ENCODE data around the gene ATP8B3.
"Not testable (repeated sequence)": the region's sequence is repeated elsewhere in the genome, so short reads cannot be mapped to it uniquely, and the experiment has no call there.

The ATP8B3 gene

GRCh38 chr19:1814391-1814790 is 2.3 kb upstream of the ATP8B3 start:
- no peak for DNase-seq

- DNase-seq: no peak
These were observed 1.4 kb upstream of the ATP8B3 start for GRCh38 chr19:1813192-1814182.

- peak; percentile 98 for DNase-seq
These were observed 533 bp upstream of the ATP8B3 start for GRCh38 chr19:1812426-1813191.

DNA sequence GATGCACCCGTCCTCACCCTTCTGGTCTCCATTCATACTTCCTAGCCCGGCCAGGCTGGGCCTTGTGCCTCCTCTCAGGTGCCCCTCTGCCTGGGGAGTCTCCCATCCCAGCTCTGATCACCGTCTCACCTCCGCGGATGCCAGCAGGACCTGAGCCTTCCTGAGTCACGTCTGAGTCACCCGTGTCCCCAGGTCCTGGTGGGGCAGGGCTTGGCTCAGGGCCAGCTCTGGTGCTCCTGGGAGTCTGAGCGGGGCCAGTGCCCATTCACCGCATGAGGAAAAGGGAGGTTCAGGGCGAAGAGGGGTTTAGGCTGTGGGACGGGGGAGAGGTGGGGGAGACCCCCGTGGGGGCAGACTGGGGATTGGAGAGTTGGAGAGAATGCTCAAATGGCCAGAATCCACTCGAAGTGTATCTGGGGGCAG is 593 bp downstream of the ATP8B3 start:
- peak; percentile 4 for DNase-seq

- DNase-seq: no peak
These were observed 1.5 kb downstream of the ATP8B3 start for GRCh38 chr19:1810439-1811160.

DNA sequence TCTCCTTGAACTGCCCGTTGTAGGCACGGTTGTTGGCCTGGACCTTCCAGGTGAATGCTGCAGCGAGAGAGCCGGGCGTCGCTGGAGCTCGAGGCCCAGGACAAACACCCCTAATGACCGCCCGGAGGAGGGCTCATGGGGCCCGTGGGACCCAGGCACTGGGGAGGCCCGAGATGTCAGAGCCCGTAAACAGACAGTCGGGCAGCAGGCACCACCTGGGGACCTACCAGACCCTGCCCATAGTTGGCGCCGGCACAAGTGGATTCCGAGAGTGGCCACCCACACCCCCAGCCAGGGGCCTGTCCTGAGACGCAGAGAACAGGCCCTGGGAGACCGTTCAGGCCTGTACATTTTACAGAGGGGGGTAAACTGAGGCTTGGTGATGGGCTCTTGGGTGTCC is 2.4 kb downstream of the ATP8B3 start:
- DNase-seq: no peak

DNA sequence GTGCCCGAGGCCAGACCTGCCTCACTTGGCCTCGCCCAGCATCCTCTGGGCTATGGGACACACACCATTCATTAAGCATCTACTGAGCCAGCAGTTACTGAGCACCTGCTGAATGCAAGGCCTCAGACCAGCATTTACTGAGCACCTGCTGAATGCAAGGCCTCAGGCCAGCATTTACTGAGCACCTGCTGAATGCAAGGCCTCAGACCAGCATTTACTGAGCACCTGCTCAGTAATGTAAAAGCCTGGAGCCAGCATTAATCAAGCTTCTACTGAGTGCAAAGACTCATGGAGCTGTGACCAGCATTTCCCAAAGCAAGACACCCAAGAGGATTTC is 3.7 kb downstream of the ATP8B3 start:
- DNase-seq: no peak

DNA sequence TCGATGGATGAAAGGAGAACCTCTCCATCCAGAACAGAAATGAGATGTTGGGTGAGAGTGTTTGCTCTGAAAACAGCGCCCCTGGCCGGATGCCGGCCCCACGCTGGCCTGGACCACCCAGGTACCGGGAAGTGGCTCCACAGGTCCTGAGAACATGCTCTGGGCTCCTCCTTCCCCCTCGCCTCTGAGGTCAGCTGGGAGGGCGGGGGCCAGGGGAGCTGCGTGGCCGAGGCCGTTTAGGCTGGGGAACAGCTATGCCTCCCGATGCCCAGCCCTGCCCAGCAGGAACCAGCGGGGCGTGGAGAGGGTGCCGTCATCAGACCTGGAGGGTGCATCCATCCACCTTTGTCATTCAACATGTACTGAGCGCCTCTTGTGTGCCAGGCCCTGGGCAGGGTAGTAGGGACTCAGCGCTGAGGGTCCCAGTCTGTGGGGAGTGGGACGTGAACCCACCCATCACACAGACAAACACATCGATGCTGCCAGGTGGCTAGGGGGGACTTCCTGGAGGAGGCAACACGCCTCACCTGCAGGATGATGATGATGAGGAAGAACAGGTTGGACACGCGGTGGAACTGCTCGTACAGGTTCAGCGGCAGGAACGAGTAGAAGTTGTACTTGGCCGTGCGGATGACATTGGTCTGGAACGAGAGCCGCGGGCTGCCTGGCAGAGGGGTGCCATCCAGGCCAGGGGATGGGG is 4.2 kb downstream of the ATP8B3 start:
- no peak for DNase-seq

- DNase-seq: no peak
These were observed 4.9 kb downstream of the ATP8B3 start for GRCh38 chr19:1807030-1807694.

DNA sequence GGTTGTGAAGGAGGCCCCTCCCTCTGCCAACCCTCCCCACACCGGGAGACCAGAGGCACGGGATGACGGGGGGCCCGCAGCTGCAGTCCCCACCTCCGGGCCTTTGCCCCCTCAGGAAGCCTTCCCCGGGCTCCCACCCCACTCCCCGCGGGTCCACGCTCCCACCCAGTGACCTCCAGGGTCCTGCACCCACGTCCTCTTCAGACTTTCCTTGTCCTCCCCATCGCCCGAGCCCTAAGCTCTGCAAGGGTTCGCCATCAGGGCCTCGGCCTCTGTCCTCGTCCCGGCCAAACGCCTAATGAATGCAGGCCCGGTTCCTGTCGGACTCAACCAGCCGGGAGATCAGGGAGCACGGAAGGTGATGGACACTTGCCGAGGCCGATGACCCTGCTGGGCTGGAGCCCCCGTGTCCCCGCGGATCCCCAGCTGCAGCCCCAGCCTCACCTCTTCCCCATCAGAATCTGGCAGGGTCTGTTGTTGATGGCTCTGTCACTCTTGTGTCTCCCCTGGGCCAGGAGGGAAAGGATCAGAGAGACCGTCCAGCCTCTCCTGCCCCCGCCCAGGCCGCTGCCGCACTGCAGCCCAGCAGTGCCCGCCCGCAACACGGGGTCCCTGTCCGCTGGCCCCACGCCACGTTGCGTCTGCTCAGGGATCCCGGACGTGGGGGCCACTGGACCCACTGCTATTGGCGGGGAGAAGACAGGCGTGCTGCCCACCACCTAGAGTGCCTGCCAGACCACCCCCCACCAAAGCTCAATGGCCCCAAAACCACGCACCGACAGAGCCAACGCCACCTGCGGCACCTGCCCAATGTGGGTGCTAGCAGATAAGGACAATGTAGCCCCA is 5.7 kb downstream of the ATP8B3 start:
- no peak for DNase-seq

GRCh38 chr19:1805401-1806183 is 6.5 kb downstream of the ATP8B3 start:
- DNase-seq: no peak

DNA sequence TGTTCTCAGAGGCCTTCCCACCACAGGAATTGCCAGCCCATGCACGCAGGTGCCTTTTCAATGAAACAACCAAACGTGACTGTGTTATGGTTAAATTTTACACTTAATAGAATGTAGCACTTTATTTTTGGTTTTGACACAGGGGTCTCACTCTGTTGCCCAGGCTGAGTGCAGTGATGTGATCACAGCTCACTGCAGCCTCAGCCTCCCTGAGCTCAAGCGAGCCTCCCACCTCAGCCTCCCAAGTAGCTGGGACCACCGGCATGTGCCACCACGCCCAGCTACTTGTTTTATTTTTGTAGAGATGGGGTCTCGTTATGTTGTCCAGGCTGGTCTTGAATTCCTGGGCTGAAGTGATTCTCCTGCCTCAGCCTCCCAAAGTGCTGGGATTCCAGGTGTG is 7.2 kb downstream of the ATP8B3 start:
- DNase-seq: no peak

GRCh38 chr19:1799695-1800342 is 12.3 kb downstream of the ATP8B3 start:
- DNase-seq: no peak

DNA sequence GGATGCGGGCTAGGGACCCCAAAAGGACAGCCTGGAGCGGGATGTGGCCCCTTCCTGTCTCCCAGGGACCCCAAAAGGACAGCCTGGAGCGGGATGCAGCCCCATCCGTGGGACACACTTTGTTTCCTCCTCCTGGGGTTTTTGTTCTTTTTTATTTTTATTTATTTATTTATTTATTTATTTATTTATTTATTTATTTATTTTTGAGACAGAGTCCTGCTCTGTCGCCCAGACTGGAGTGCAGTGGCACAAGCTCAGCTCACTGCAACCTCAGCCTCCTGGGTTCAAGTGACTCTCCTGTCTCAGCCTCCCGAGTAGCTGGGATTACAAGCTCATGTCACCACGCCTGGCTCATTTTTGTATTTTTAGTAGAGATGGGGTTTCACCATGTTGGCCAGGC is 14.8 kb downstream of the ATP8B3 start:
- not testable (repeated sequence) for DNase-seq

DNA sequence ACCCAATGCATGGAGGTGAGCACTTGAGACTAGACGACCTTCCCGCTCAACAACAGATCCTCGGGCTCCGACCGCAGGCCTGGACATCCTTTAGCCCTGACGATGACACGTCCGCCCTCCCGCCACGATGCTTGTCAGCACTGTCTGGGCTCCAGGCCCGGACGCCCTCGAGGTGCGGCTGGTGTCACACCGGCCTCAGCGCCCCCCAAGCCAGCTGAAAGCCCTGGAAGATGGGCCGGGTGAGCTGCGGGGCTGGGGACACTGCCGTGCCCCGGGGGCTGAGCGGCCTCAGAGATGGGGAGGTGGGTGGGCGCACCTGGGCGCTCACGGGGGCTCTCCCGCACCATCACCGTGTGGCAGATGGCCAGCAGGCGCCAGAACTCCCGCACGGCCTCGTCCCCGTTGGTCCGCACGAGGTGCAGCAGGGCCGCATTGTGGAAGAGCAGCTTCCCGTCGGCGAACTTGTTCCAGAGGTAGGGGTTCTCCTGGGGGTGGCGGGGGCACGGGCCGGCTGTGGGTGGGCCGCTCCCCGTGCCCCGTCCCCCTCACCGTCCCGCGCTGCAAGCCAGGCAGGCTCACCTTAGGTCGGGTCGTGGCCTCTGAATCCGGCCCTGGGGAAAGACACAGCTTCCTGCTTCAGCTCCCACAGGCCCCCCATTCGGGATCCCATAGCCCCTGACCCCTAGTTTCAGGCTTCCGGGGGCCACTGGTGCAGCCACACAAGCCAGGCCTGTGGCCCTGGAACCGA is 15.5 kb downstream of the ATP8B3 start:
- DNase-seq: no peak

GRCh38 chr19:1794424-1795172 is 17.5 kb downstream of the ATP8B3 start:
- DNase-seq: no peak

GRCh38 chr19:1791879-1792278 is 20.2 kb downstream of the ATP8B3 start:
- no peak for DNase-seq
